ENCODE data around the gene GOLT1A. TPM values are rescaled to one million over a fixed set of nuclear protein-coding genes. Genes with fewer than 3 reads are reported as not detected.

GOLT1A gene
- total and polyA plus RNA-seq, 10 of the 15 experiments (the other 5 are each of a cell fraction or from before 2014, with no cell fraction given), result 0.09 to 0.46 TPM; not detected in 8

GRCh38 chr1:204192046-204192445 lies 21.7 kb downstream of the GOLT1A start:
- H3K4me1 ChIP-seq (ENCODE audit: control insufficient read depth, insufficient read depth, low read length), result no peaks in the 10 kb centered on the region
- H3K9ac ChIP-seq (ENCODE audit: control insufficient read depth, insufficient read depth, low read length), result no peak overlapping the region
- no peaks in the 10 kb centered on the region for H3K79me2 ChIP-seq (ENCODE audit: control insufficient read depth, insufficient read depth, low read length)
- ChIA-PET RAD21 (ENCODE audit: unreplicated experiment) (no interaction called here), SMC1A (ENCODE audit: uncharacterized antibody, unreplicated experiment) (interaction anchor here (0.6 to 0.9 kb wide), 2 partner anchors 14 to 45 kb away, joined by 3 read pairs; no protein-coding TSS in a partner anchor), CTCF (interaction anchor here (0.7 to 2.3 kb wide), 6 partner anchors 9 to 28 kb away, joined by 3 to 7 read pairs (median 3); no protein-coding TSS in a partner anchor), POLR2A (interaction anchor here (0.7 kb wide), 2 partner anchors 50 to 481 kb away, joined by 3 to 4 read pairs; no protein-coding TSS in a partner anchor)
- BruUV-seq (replicated peaks), result no TSS peak
- no peak overlapping the region for H3K4me3 ChIP-seq
- in situ Hi-C loops (cut with MboI) (no loop called here), intact Hi-C loops (cut with micrococcal nuclease; ENCODE audit: unreplicated experiment) (no loop called here)
- no peaks in the 10 kb centered on the region for H3K9me3 ChIP-seq (replicated peaks; ENCODE audit: control insufficient read depth, insufficient read depth, low read length)
- H3K4me2 ChIP-seq (ENCODE audit: control insufficient read depth, insufficient read depth), result no peak overlapping the region
- TF ChIP-seq NFYB (IDR thresholded peaks at IDR 0.05; ENCODE audit: insufficient read depth, low read depth, low read length), result no peak
- no peak for TF ChIP-seq NBN (IDR thresholded peaks at IDR 0.05)
- no peak for TF ChIP-seq RELA (IDR thresholded peaks at IDR 0.05; ENCODE audit: borderline replicate concordance, partially characterized antibody)
- no peak for TF ChIP-seq JUND (IDR thresholded peaks at IDR 0.05; ENCODE audit: low read depth, low read length)
- TF ChIP-seq SUZ12 (IDR thresholded peaks at IDR 0.05; ENCODE audit: unreplicated experiment), result no peak
- TF ChIP-seq ESRRA (IDR thresholded peaks at IDR 0.05; ENCODE audit: low read length), result no peak
- no peak for TF ChIP-seq POLR2AphosphoS2 (IDR thresholded peaks at IDR 0.05; ENCODE audit: low read depth, low read length)
- TF ChIP-seq PRDM15 (CRISPR knock-in tag; IDR thresholded peaks at IDR 0.05), result no peak
- no peak for TF ChIP-seq PML (IDR thresholded peaks at IDR 0.05; ENCODE audit: low read length)
- no peak for TF ChIP-seq CBX3 (IDR thresholded peaks at IDR 0.05; ENCODE audit: borderline replicate concordance, low read depth)
- TF ChIP-seq STAT3 (IDR thresholded peaks at IDR 0.05; ENCODE audit: low read depth, low read length), result no peak
- no peak for TF ChIP-seq ZBTB4 (CRISPR knock-in tag; IDR thresholded peaks at IDR 0.05)
- no peak for TF ChIP-seq MTA2 (IDR thresholded peaks at IDR 0.05; ENCODE audit: low read depth)
- TF ChIP-seq CREM (IDR thresholded peaks at IDR 0.05; ENCODE audit: low read depth), result no peak
- TF ChIP-seq, protein P1, sequence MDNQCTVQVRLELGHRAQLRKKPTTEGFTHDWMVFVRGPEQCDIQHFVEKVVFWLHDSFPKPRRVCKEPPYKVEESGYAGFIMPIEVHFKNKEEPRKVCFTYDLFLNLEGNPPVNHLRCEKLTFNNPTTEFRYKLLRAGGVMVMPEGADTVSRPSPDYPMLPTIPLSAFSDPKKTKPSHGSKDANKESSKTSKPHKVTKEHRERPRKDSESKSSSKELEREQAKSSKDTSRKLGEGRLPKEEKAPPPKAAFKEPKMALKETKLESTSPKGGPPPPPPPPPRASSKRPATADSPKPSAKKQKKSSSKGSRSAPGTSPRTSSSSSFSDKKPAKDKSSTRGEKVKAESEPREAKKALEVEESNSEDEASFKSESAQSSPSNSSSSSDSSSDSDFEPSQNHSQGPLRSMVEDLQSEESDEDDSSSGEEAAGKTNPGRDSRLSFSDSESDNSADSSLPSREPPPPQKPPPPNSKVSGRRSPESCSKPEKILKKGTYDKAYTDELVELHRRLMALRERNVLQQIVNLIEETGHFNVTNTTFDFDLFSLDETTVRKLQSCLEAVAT (IDR thresholded peaks at IDR 0.05), result no peak
- no peak for TF ChIP-seq YBX1 (IDR thresholded peaks at IDR 0.05)
- no peak for TF ChIP-seq NFXL1 (IDR thresholded peaks at IDR 0.05; ENCODE audit: borderline replicate concordance)
- no peak for TF ChIP-seq RFX5 (IDR thresholded peaks at IDR 0.05; ENCODE audit: low read depth, low read length)
- TF ChIP-seq NFYA (IDR thresholded peaks at IDR 0.05; ENCODE audit: borderline replicate concordance, low read depth, low read length), result no peak
- H4K20me1 ChIP-seq (ENCODE audit: control insufficient read depth, insufficient read depth), result no peaks in the 10 kb centered on the region
- no peak overlapping the region for H3K27ac ChIP-seq (ENCODE audit: control insufficient read depth, insufficient read depth)
- ATAC-seq (no peak), DNase-seq (ENCODE audit: low read depth, low spot score) (no peak), FAIRE-seq (no peak)
- H3K36me3 ChIP-seq (ENCODE audit: control insufficient read depth in 2 of 2, insufficient read depth in 2 of 2, low read length in 1 of 2), result no peaks in the 10 kb centered on the region
- H3K27me3 ChIP-seq (replicated peaks in 1 of 2; ENCODE audit: control insufficient read depth in 2 of 2, insufficient read depth in 2 of 2, low read length in 1 of 2), result peaks cover 3 to 16% of the 10 kb centered on the region in 2 experiments; a peak in 3 of 4 replicates
- no peak overlapping the region for H2AFZ ChIP-seq (ENCODE audit: control insufficient read depth, low read depth, low read length)
- 46% methylated on average over 2 of the region's 2 CpGs for WGBS (ENCODE audit: insufficient coverage, insufficient replicate concordance, low lambda C conversion rate, missing lambda C conversion rate)
